Measurements from ENCODE around the gene DYNC1I1.

GRCh38 chr7:95951531-95951930 is 179.2 kb downstream of the DYNC1I1 start:
- TF ChIP-seq EZH2 (IDR thresholded peaks at IDR 0.05; ENCODE audit: borderline replicate concordance, low read length) (no peak), CTCF (conservative IDR thresholded peaks at IDR 0.05 in 1 of 2, IDR thresholded peaks at IDR 0.05 in 1 of 2; ENCODE audit: extremely low read depth in 1 of 2, insufficient read depth in 1 of 2, low read depth in 1 of 2, low read length in 2 of 2) (no peak)

Data from mammary epithelial cell (primary cell).